Liver (tissue), 9 donors: Measurements from ENCODE around the gene ALG12. TPM values are rescaled to one million over a fixed set of nuclear protein-coding genes. Genes with fewer than 3 reads are reported as not detected.

Experiments used
- DNase-seq: peaks from one replicate; pipeline ENCODE4 v3.0.0-alpha.2; 2017; ENCODE audit warnings: low spot score
- H3K27ac ChIP-seq, 2 donors: one replicate each; pipeline ENCODE4 v1.7.0; 2013; ENCODE audit warnings: inconsistent platforms in 2 of 2, low read length in 2 of 2, control low read depth in 1 of 2, low read depth in 1 of 2, mild to moderate bottlenecking in 1 of 2
- H3K27me3 ChIP-seq, 4 donors: one replicate each; pipeline versions ENCODE4 v1.6.1 to v1.7.0; 2013; ENCODE audit warnings: low read length in 3 of 4, inconsistent platforms in 1 of 4, mild to moderate bottlenecking in 1 of 4, moderate library complexity in 1 of 4; ENCODE audit not compliant: control insufficient read depth in 4 of 4, insufficient read depth in 4 of 4
- H3K36me3 ChIP-seq, 4 donors: one replicate each; pipeline versions ENCODE4 v1.6.1 to v1.7.0; 2013; ENCODE audit warnings: low read length in 3 of 4, mild to moderate bottlenecking in 3 of 4, low read depth in 1 of 4, moderate library complexity in 1 of 4; ENCODE audit not compliant: control insufficient read depth in 4 of 4, insufficient read depth in 3 of 4
- H3K4me1 ChIP-seq, 4 donors: one replicate each; pipeline versions ENCODE4 v1.6.1 to v1.7.0; 2013; ENCODE audit warnings: low read length in 3 of 4, mild to moderate bottlenecking in 3 of 4, moderate library complexity in 1 of 4; ENCODE audit not compliant: control insufficient read depth in 4 of 4, insufficient read depth in 4 of 4
- H3K4me3 ChIP-seq, 3 donors: one replicate each; pipeline versions ENCODE4 v1.6.1 to v1.7.0; 2013; ENCODE audit warnings: low read length in 3 of 3, control low read depth in 1 of 3, low read depth in 1 of 3, mild to moderate bottlenecking in 1 of 3
- H3K9ac ChIP-seq, 2 donors: one replicate each; pipeline ENCODE4 v1.7.0; 2013; ENCODE audit warnings: low read length in 2 of 2, mild to moderate bottlenecking in 2 of 2, moderate library complexity in 2 of 2, control low read depth in 1 of 2, low read depth in 1 of 2
- H3K9me3 ChIP-seq, 4 donors: one replicate each; pipeline versions ENCODE4 v1.6.1 to v1.7.0; 2013; ENCODE audit warnings: low read length in 3 of 4; ENCODE audit not compliant: control insufficient read depth in 4 of 4
- ATF3 ChIP-seq: IDR thresholded peaks from 2 replicates; pipeline ENCODE4 v1.6.1; 2016; ENCODE audit warnings: antibody characterized with exemption
- CTCF ChIP-seq: fragments of 150-350 bp; IDR thresholded peaks from 2 replicates; pipeline ENCODE4 v1.5.1; 2017; ENCODE audit warnings: improper control_type of control experiment, low read depth, low read length; ENCODE audit not compliant: missing input control
- EGR1 ChIP-seq, 2 donors: IDR thresholded peaks; 2 replicates each; pipeline ENCODE4 v1.6.1; 2016 to 2018; ENCODE audit warnings: antibody characterized with exemption in 2 of 2, low read depth in 2 of 2
- FOXA1 ChIP-seq: IDR thresholded peaks from 2 replicates; pipeline ENCODE4 v1.6.1; 2016; ENCODE audit warnings: antibody characterized with exemption
- FOXA2 ChIP-seq: IDR thresholded peaks from 2 replicates; pipeline ENCODE4 v1.6.1; 2016; ENCODE audit warnings: antibody characterized with exemption
- GABPA ChIP-seq, 2 donors: IDR thresholded peaks in 1 of 2; conservative IDR thresholded peaks in 1 of 2; 2 replicates each; pipeline ENCODE4 v1.6.1; 2016; ENCODE audit warnings: antibody characterized with exemption in 2 of 2, mild to moderate bottlenecking in 1 of 2, moderate library complexity in 1 of 2
- HNF4A ChIP-seq, 2 donors: conservative IDR thresholded peaks; 2 replicates each; pipeline ENCODE4 v1.6.1; 2016; ENCODE audit warnings: antibody characterized with exemption in 2 of 2, mild to moderate bottlenecking in 2 of 2
- HNF4G ChIP-seq: IDR thresholded peaks from 2 replicates; pipeline ENCODE4 v1.6.1; 2016; ENCODE audit warnings: antibody characterized with exemption
- JUND ChIP-seq, 2 donors: IDR thresholded peaks; 2 replicates each; pipeline ENCODE4 v1.6.1; 2016; ENCODE audit warnings: antibody characterized with exemption in 2 of 2
- NR2F2 ChIP-seq: IDR thresholded peaks from 2 replicates; pipeline ENCODE4 v1.6.1; 2016; ENCODE audit warnings: antibody characterized with exemption
- RAD21 ChIP-seq, 2 donors: IDR thresholded peaks; 2 replicates each; pipeline ENCODE4 v1.6.1; 2016; ENCODE audit warnings: antibody characterized with exemption in 2 of 2, mild to moderate bottlenecking in 2 of 2
- REST ChIP-seq: IDR thresholded peaks from 2 replicates; pipeline ENCODE4 v1.6.1; 2016; ENCODE audit warnings: antibody characterized with exemption, mild to moderate bottlenecking
- RXRA ChIP-seq, 2 donors: IDR thresholded peaks; 2 replicates each; pipeline ENCODE4 v1.6.1; 2017 to 2018; ENCODE audit warnings: antibody characterized with exemption in 2 of 2, mild to moderate bottlenecking in 1 of 2
- SP1 ChIP-seq: IDR thresholded peaks from 2 replicates; pipeline ENCODE4 v1.6.1; 2018; ENCODE audit warnings: antibody characterized with exemption, mild to moderate bottlenecking
- TAF1 ChIP-seq: conservative IDR thresholded peaks from 2 replicates; pipeline ENCODE4 v1.6.1; 2016; ENCODE audit warnings: antibody characterized with exemption, mild to moderate bottlenecking
- YY1 ChIP-seq: IDR thresholded peaks from 2 replicates; pipeline ENCODE4 v1.6.1; 2016; ENCODE audit warnings: antibody characterized with exemption, mild to moderate bottlenecking
- ZBTB33 ChIP-seq: IDR thresholded peaks from 2 replicates; pipeline ENCODE4 v1.6.1; 2016; ENCODE audit warnings: antibody characterized with exemption
- WGBS: extraction: QIAGEN DNeasy Blood & Tissue Kit; methylation state at CpG from one replicate; pipeline ENCODE4 v1.1.7; 2013; 5-methylcytosine and 5-hydroxymethylcytosine counted together
- polyA plus RNA-seq, 2 donors: library from polyadenylated mRNA; stranded (reverse) in 1 of 2; unstranded in 1 of 2; fragments of 200-250 nt in 1 of 2; fragments of >200 nt in 1 of 2; fragmentation: Nextera tagmentation in 1 of 2; extraction: Ambion mirVana in 1 of 2; gene quantifications; one replicate each; pipeline versions ENCODE4 v1.2.1 to v1.2.3, GENCODE V29; 2013 to 2015
- total RNA-seq, 2 donors: library from RNA; depleted of rRNA; stranded (reverse); fragments of >200 nt; gene quantifications; one replicate each; pipeline ENCODE4 v1.2.3, GENCODE V29; 2014
- TF ChIP-seq, protein P1 (sequence below): IDR thresholded peaks from 2 replicates; pipeline ENCODE4 v1.6.1; 2016; ENCODE audit warnings: antibody characterized with exemption
- donor health status: healthy.
- donor health status: healthy.
- donor health status: healthy.
- donor health status: healthy.
- donor health status: healthy.

Gene ALG12
- total and polyA plus RNA-seq, 4 donors: 10.4 to 20.2 (median 14.0) TPM

GRCh38 chr22:49948116-49948957, 30.1 kb upstream of the ALG12 start:
- Histone ChIP-seq H3K9me3 (no peaks in the 10 kb centered on the region), H3K4me1 (peaks cover 2 to 37% (median 26%) of the 10 kb centered on the region in 4 donors), H3K27me3 (no peaks in the 10 kb centered on the region), H3K27ac (no peak overlapping the region), H3K36me3 (no peaks in the 10 kb centered on the region), H3K9ac (no peak overlapping the region), H3K4me3 (peak overlapping the region in 1 of 3 donors; percentile 59)
- no peak for DNase-seq
- TF ChIP-seq YY1 (no peak), GABPA (IDR thresholded peaks at IDR 0.05 in 1 of 2, conservative IDR thresholded peaks at IDR 0.05 in 1 of 2) (no peak), TAF1 (no peak)
- 62% methylated on average over 23 of the region's 23 CpGs for WGBS

GRCh38 chr22:49947296-49947622, 29.0 kb upstream of the ALG12 start:
- no peaks in the 10 kb centered on the region for H3K36me3 ChIP-seq
- H3K4me1 ChIP-seq: peaks cover 2 to 31% (median 20%) of the 10 kb centered on the region in 4 donors
- no peak for DNase-seq
- H3K27ac ChIP-seq: no peak overlapping the region
- no peaks in the 10 kb centered on the region for H3K9me3 ChIP-seq
- no peak overlapping the region for H3K4me3 ChIP-seq
- no peak for TF ChIP-seq NR2F2
- no peak for TF ChIP-seq EGR1 (IDR thresholded peaks at IDR 0.05; ENCODE audit: low read depth in 2 of 2)
- TF ChIP-seq GABPA (IDR thresholded peaks at IDR 0.05 in 1 of 2, conservative IDR thresholded peaks at IDR 0.05 in 1 of 2): no peak
- no peak for TF ChIP-seq HNF4G
- no peak for TF ChIP-seq FOXA2
- TF ChIP-seq TAF1: no peak
- TF ChIP-seq REST: no peak
- no peak for TF ChIP-seq CTCF
- no peak for TF ChIP-seq ATF3
- TF ChIP-seq JUND (IDR thresholded peaks at IDR 0.05): no peak
- no peak for TF ChIP-seq ZBTB33
- no peak for TF ChIP-seq RXRA (IDR thresholded peaks at IDR 0.05)
- TF ChIP-seq, protein P1, sequence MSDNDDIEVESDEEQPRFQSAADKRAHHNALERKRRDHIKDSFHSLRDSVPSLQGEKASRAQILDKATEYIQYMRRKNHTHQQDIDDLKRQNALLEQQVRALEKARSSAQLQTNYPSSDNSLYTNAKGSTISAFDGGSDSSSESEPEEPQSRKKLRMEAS: no peak
- TF ChIP-seq HNF4A (conservative IDR thresholded peaks at IDR 0.05): no peak
- TF ChIP-seq SP1: no peak
- no peak for TF ChIP-seq FOXA1
- TF ChIP-seq YY1: no peak
- TF ChIP-seq RAD21 (IDR thresholded peaks at IDR 0.05): no peak
- 86% methylated on average over 6 of the region's 6 CpGs for WGBS
- H3K9ac ChIP-seq: no peak overlapping the region
- H3K27me3 ChIP-seq: no peaks in the 10 kb centered on the region
